ENCODE results near the gene RBP3.

The RBP3 gene

DNA sequence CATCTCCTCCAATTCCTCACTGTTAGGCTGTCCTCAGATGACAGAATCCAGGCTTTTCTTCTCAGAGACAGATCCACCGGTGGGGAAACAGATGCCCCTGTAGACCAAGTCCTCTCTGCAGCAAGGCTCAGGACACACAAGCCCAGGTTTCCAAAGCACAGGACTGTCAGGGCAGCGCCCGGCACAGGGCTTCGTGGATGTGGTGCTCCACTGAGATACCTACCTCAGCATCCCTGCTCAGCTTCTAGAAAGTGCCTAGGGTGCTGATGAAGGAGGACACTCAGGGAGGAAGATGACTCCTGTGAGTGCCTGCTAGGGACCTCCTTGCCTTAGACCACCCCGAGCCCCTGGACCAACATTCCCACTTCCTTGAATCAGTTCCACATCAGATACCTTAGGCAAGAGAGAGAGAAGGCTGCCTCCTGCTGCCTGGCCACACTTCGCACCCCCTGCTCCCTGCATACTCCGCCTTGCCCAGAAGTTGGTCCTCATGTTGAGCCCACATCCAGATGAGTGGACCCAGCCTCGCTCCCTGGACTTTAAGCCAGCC, 8.9 kb upstream of the RBP3 start:
- no peak for DNase-seq

DNA sequence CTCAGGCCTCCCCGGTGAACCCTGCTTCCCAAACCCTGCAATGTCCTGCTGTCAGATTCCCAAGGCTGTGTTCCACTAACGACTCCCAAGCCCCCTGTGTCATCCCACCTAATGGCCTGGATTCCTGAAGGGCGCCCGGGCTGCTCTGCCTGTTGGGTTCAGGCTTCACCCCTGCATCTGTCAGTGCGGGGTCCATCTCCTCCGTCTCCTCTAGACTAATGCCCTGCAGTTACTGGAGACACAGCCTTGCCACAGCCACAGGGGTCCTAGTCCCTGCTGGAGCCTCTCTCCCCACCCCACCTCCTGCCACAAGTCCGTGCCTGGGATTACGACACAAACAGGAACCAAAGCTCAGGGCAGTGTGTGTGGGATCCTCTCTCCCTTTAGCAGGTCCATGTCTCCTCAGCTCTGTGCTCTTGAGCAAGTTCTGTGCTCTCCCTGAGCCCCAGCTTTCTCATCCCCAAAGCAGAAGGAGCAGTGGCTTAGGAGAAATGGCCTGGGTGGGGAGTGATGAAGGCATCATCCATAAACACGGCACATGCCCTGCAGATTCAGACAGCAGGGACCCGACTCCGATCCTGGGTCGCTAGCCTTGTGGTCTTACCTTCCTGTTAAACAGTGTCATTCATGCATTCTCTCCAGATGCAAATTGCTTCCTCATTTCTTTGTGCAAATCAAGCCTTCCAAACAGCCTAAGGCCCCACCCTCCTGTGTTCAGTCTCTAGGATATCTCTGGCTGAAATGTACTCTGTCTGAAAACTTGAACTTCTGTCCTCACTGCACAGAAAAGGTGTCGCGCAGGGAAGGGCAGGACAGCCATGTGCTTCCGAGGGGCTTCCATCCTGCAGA, 8.2 kb upstream of the RBP3 start:
- no peak for DNase-seq

DNA sequence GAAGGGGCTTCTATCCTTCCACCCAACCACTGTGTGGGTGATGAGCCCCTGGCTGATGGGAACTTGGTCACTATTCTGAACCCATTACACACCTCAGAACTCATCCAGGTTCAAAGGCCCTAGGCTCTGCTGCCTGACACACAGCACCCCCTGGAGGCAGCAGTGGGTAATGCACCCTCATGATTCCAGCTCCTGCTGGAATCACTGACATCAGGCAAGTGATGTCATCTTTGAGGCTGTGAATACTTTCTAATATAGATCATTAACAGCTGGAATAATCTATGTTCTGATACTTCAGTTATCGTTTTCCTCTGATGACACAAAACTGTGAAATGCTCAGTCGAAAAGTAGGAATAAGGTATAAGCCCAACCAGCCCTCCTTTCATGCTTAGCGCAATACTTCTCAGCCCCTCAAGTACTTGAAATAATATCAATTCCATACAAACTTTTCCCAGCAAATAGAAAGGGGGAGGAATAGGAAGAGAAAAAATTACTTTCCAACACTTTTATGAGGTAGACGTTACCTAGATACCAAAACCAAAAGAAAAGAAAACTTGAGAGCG, 7.5 kb upstream of the RBP3 start:
- DNase-seq, result no peak

DNA sequence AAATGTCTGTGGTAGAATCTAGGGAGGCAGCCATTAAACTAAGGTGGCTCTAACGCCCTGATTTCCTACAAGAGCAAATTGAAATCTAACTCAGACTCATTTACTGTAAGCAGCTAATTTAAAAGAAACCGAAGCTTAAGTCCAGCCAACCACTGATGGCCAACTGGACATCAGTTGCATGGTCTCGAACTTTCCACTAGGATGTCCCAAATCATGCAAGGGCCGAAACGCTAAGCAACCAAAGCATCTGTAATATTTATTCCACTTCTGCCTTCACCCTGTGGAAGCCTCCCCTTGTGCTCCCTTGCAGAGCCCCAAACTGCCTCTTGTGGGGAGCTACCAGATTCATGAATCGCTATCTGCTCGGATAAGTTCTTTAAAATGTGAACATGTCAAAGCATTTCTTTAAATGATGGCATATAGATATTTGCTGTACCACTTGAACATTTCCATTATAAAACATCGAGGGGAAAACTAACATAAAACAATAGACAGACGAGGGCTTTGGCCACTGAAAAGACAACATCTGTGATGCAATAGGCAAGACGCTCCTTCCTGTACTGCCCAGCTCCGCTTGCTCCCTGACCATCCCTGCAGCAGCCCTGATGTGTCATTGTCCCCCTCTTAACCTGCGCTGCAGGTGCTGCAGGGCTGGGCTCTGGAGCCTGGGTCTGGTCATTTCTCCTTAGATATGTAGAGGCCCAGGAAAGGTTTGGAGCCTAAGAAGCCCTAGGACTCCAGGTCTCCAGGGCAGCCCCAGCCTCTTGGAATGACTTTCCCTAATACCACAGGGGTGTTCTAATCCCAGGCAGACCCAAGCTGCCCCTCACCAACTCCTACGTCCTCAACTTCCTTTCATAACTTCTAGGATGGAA, 2.9 kb upstream of the RBP3 start:
- DNase-seq, result no peak

DNA sequence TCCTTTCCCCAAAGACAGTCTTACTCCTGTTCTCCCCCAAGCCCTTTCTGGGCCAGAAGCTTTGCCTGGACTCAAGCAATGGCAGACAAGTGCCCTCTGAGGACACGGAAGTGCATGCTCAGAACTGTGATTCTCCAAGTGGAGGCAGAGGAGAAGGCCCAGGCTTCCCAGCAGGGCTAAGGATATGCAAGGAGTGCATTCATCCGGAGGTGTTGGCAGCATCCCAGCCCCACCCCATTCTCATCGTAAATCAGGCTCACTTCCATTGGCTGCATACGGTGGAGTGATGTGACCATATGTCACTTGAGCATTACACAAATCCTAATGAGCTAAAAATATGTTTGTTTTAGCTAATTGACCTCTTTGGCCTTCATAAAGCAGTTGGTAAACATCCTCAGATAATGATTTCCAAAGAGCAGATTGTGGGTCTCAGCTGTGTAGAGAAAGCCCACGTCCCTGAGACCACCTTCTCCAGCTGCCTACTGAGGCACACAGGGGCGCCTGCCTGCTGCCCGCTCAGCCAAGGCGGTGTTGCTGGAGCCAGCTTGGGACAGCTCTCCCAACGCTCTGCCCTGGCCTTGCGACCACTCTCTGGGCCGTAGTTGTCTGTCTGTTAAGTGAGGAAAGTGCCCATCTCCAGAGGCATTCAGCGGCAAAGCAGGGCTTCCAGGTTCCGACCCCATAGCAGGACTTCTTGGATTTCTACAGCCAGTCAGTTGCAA, 1.4 kb upstream of the RBP3 start:
- no peak for DNase-seq

- DNase-seq, result no peak
Observed at GRCh38 chr10:47347303-47347675, 874 bp upstream of the RBP3 start.

- DNase-seq, result no peak
Observed at GRCh38 chr10:47348661-47349470, 703 bp downstream of the RBP3 start.

DNA sequence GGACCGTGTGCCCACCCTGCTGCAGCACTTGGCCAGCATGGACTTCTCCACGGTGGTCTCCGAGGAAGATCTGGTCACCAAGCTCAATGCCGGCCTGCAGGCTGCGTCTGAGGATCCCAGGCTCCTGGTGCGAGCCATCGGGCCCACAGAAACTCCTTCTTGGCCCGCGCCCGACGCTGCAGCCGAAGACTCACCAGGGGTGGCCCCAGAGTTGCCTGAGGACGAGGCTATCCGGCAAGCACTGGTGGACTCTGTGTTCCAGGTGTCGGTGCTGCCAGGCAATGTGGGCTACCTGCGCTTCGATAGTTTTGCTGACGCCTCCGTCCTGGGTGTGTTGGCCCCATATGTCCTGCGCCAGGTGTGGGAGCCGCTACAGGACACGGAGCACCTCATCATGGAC, 1.4 kb downstream of the RBP3 start:
- DNase-seq, result no peak

- no peak for DNase-seq
Observed at GRCh38 chr10:47349941-47350371, 1.8 kb downstream of the RBP3 start.

GRCh38 chr10:47350671-47351640, 2.8 kb downstream of the RBP3 start:
- DNase-seq, result no peak

DNA sequence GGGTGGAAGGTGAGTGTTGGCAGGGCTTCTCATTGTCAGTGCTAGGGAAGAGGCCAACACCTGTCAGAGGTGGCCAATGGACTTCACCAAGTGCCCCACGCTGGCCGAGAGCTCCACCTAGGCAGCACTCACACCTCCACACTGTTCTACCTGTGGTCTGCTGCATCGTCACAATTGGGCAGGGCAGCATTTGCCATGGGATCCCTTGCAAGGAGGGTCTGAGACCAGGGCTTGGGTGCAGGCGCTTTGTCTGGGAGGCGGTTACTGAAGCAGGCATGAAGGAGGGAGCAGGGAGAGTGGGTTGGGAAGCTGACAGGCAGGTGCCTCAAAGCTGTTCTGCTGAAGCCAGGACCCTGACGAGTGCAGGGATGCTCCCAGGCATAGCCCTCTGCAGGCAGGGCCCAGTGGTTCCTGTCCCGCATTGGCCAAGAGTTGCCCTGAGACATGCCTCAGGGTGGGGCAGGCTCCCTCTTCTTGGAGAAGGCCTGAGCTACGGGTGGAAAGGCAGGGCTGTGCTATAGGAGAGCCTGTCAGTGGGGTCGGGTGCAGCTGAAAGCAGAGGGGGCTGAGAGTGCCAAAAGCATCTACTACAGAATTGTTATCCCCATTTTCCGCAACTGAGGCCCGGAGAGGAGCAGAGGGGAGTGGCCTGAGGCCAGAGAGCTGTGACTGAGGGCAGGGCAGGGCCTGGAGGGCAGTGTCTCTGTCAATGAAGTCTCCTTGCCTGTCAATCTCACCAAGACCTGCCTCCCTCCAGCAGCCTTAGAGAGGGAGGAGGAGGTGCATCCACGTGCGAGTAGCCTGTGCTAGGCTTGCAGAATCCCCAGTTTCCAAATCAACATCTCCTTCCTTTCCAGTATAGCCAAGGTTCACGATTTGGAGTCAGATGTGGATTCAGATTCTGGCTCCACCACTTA, 4.0 kb downstream of the RBP3 start:
- DNase-seq, result no peak

GRCh38 chr10:47353351-47353750, 5.2 kb downstream of the RBP3 start:
- no peak for DNase-seq

DNA sequence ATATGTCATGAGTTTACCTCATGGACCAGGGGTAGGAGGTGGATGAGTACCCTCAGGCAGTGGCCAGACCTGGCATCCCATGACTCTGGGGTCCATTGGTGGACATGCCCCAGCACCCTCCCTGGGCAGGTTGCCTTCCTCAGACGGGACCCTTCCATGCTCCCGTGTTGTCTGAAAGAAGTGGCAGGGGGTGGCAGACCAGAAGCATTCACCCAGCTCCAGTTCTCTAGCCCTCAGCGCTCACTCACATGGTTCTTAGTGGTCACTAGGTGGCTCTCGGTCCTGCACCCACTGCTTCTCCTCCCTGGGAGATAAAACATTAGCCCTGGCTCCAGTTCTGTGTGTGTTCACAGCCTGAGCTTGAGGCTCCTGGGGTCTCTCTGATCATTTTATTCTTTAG, 6.0 kb downstream of the RBP3 start:
- DNase-seq, result no peak

- DNase-seq, result no peak
Observed at GRCh38 chr10:47354900-47355299, 6.7 kb downstream of the RBP3 start.

- DNase-seq, result no peak
Observed at GRCh38 chr10:47356708-47357107, 8.5 kb downstream of the RBP3 start.

GRCh38 chr10:47357131-47357582, 9.0 kb downstream of the RBP3 start:
- DNase-seq, result no peak

DNA sequence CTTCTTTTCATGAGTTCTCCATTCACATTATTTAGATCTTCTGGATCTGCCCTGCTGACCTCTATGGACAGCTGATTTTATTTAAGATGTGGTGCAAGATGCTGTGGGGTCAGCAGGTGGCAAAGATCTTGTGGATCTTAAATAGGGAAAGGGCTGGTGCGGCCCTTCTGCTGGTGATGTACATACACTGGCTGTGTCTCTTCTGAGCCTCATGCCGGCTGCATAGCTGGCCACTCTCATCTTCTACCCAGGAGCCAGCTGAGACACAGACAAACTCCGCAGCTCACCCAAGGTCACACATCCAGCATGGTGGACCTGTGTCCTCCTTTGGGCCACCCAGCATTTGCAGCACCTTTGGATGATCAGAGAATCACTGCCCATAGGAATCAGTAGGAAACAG, 9.7 kb downstream of the RBP3 start:
- no peak for DNase-seq

- no peak for DNase-seq
Observed at GRCh38 chr10:47358457-47358856, 10.3 kb downstream of the RBP3 start.

DNA sequence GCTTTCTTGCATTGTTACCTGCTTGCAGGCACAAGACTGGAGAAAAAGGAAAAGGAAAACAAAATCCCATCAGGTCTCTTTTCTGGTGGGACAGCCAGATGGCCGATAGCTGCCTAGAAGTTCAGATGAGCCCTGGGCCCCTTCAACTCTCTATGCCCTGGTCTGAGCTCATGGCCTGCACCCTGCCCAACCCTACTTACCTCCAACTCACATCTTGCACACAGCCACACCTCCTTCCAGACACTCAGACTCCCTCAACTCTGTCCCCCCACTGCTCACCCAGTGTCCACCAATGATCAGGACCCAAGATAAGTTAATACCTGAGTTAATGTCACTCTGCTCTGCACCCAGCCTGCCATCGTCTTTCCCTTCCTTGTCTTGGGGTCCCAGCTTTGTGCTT, 10.9 kb downstream of the RBP3 start:
- DNase-seq, result no peak

All from NCI-H2227 treated with DMSO at 0.1 percent for 48 hours (cell line).